ENCODE measurements around the gene SETD3. TPM values are rescaled to one million over a fixed set of nuclear protein-coding genes. Genes with fewer than 3 reads are reported as not detected.

The SETD3 gene
- total RNA-seq: 46.3 and 56.4 TPM in 2 replicates

GRCh38 chr14:99479906-99480869 lies at the start of gene SETD3:
Gene SETD3, minus strand, starts transcription at chr14:99480859. Its CDS starts 15,054 bp downstream, at chr14:99465805.

DNA sequence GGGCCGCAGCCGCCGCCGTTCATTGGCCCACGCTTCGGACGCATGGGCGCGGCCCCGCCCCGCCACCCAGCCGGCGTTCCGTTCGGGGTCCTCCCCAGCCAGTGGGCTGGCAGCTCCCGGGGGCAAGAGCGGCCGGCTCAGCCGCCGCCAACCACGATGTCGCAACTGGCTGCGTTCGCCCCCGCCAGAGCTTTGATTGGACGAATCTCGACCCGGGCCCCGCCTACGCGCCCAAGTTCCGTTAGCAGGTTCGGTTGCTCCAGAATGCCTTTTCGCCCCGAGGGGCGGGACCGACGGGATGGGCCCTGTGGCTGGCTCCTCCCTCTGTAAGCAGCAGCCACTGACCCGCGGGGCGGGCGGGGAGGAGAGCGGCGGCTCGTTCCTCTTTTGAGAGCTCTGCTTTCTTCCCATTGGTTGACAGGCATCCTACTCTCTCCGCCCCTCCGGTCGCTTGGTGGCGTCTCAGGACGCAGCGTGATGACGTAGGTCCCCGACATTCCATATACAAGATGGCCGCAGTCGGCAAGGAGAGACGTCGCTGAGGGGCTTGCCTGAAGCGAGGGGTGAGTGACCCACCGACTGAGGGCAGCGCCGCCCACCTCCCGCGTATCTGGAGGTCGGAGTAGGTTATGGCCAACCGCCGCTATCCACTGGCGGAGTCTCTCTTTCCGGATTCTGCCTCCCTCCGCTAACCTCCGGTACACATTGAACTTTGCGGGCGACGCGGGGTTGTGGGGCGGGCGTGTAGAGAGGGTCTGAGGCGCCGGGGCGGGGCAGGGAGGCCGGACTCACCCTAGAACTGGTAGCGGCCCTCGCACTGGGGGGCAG lies 472 bp upstream of the SETD3 start, which contains the start of gene CCNK:
CCNK (plus strand) TSS at position 493 of the 828 bp plus-strand sequence. CDS start 11,269 bp downstream, outside the sequence.

Other genes starting within 250 kb of the SETD3 start
- gene BCL11B, start 208.7 kb downstream of the SETD3 start, total RNA-seq: 0.14 and 0.30 TPM in 2 replicates
- 25.8 and 54.1 TPM in 2 replicates for gene CCNK, start 550 bp upstream of the SETD3 start, total RNA-seq
- 4.5 and 11.0 TPM in 2 replicates for gene CCDC85C, start 123.3 kb upstream of the SETD3 start, total RNA-seq
- 7.7 and 11.1 TPM in 2 replicates for gene HHIPL1, start 164.3 kb upstream of the SETD3 start, total RNA-seq
- 0.09 and 0.30 TPM in 2 replicates for gene CYP46A1, start 203.4 kb upstream of the SETD3 start, total RNA-seq